ENCODE data around the gene OR4B1. TPM values are rescaled to one million over a fixed set of nuclear protein-coding genes. Genes with fewer than 3 reads are reported as not detected.
A peak's percentile ranks its signal among the peaks of the same experiment; 100 is the strongest.
"Not testable (repeated sequence)": the region's sequence is repeated elsewhere in the genome, so short reads cannot be mapped to it uniquely, and the experiment has no call there.

OR4B1 gene
- total RNA-seq, 1 donor: not detected

DNA sequence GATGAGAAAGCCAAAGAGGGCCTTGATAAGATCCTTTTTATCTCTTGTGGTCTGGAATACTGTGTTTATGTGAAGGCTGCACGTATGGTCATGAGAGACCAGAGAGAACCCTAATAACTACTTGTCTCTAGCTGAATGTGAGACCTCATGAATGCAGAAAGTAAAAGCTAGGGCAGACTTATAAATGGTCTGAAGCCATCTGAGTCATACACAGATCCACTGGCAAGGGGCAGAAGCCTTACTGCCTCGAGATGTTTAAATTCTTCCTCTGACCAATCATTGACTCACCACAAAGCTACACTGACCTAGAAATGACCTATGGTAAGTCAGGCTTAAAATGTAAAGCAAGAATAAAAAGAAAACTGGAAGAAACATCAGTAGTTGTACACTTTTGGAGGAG is 22.7 kb upstream of the OR4B1 start:
- H3K4me1 ChIP-seq (ENCODE audit: insufficient read depth, low read length): peaks cover 6% of the 10 kb centered on the region
- H2AFZ ChIP-seq (ENCODE audit: low read length): peak overlapping the region; percentile 62
- no peaks in the 10 kb centered on the region for H3K27me3 ChIP-seq (ENCODE audit: insufficient read depth, low read length)
- H3K4me2 ChIP-seq (ENCODE audit: insufficient read depth, low read length): peak overlapping the region; percentile 70
- H3K79me2 ChIP-seq (ENCODE audit: insufficient read depth, low read length): no peaks in the 10 kb centered on the region
- TF ChIP-seq, protein P1, sequence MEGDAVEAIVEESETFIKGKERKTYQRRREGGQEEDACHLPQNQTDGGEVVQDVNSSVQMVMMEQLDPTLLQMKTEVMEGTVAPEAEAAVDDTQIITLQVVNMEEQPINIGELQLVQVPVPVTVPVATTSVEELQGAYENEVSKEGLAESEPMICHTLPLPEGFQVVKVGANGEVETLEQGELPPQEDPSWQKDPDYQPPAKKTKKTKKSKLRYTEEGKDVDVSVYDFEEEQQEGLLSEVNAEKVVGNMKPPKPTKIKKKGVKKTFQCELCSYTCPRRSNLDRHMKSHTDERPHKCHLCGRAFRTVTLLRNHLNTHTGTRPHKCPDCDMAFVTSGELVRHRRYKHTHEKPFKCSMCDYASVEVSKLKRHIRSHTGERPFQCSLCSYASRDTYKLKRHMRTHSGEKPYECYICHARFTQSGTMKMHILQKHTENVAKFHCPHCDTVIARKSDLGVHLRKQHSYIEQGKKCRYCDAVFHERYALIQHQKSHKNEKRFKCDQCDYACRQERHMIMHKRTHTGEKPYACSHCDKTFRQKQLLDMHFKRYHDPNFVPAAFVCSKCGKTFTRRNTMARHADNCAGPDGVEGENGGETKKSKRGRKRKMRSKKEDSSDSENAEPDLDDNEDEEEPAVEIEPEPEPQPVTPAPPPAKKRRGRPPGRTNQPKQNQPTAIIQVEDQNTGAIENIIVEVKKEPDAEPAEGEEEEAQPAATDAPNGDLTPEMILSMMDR (IDR thresholded peaks at IDR 0.05; ENCODE audit: extremely low read depth, low read depth, low read length): no peak
- H4K20me1 ChIP-seq (ENCODE audit: insufficient read depth, low read length): no peaks in the 10 kb centered on the region
- peak overlapping the region; percentile 32 for H3K4me3 ChIP-seq (ENCODE audit: insufficient read depth, low read length)
- peak; percentile 86 for DNase-seq (ENCODE audit: insufficient read length, low spot score, missing footprints)
- H3K27ac ChIP-seq (ENCODE audit: low read depth, low read length): peak overlapping the region; percentile 56
- no peaks in the 10 kb centered on the region for H3K36me3 ChIP-seq (ENCODE audit: insufficient read depth, low read length)
- peaks cover 5% of the 10 kb centered on the region for H3K9me3 ChIP-seq (ENCODE audit: low read depth, low read length)

DNA sequence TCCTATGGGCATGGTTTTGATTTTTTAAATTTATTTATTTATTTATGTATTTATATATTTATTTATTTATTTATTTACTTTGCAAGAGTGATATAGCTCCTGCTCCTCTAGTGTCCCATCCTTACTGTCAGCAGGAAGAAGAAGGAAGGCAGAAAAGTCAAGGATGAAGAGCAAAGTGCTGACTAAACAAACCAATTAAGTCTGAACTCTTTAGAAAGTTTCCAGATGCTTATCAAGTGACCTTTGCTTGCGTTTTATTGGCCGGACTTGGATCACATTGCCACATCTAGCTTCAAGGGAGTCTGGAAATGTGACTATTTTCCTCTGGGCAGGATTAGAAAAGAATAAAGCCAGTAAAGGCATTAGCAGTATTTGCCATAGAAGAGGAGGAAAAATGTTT is 8.7 kb upstream of the OR4B1 start:
- Histone ChIP-seq H3K27me3 (ENCODE audit: insufficient read depth, low read length) (no peaks in the 10 kb centered on the region), H3K4me2 (ENCODE audit: insufficient read depth, low read length) (no peak overlapping the region), H3K9me3 (ENCODE audit: low read depth, low read length) (no peaks in the 10 kb centered on the region), H3K4me3 (ENCODE audit: insufficient read depth, low read length) (no peak overlapping the region), H3K36me3 (ENCODE audit: insufficient read depth, low read length) (no peaks in the 10 kb centered on the region), H3K4me1 (ENCODE audit: insufficient read depth, low read length) (no peaks in the 10 kb centered on the region), H2AFZ (ENCODE audit: low read length) (no peak overlapping the region), H3K79me2 (ENCODE audit: insufficient read depth, low read length) (no peaks in the 10 kb centered on the region), H3K27ac (ENCODE audit: low read depth, low read length) (no peak overlapping the region), H4K20me1 (ENCODE audit: insufficient read depth, low read length) (no peaks in the 10 kb centered on the region)
- TF ChIP-seq, protein P1 (IDR thresholded peaks at IDR 0.05; ENCODE audit: extremely low read depth, low read depth, low read length): no peak
- no peak for DNase-seq (ENCODE audit: insufficient read length, low spot score, missing footprints)

- Histone ChIP-seq H3K36me3 (ENCODE audit: insufficient read depth, low read length) (no peaks in the 10 kb centered on the region), H3K27ac (ENCODE audit: low read depth, low read length) (no peak overlapping the region), H3K9me3 (ENCODE audit: low read depth, low read length) (no peaks in the 10 kb centered on the region), H4K20me1 (ENCODE audit: insufficient read depth, low read length) (no peaks in the 10 kb centered on the region), H2AFZ (ENCODE audit: low read length) (no peak overlapping the region), H3K4me2 (ENCODE audit: insufficient read depth, low read length) (no peak overlapping the region), H3K4me1 (ENCODE audit: insufficient read depth, low read length) (no peaks in the 10 kb centered on the region), H3K27me3 (ENCODE audit: insufficient read depth, low read length) (no peaks in the 10 kb centered on the region), H3K4me3 (ENCODE audit: insufficient read depth, low read length) (no peak overlapping the region), H3K79me2 (ENCODE audit: insufficient read depth, low read length) (no peaks in the 10 kb centered on the region)
- no peak for DNase-seq (ENCODE audit: insufficient read length, low spot score, missing footprints)
- TF ChIP-seq, protein P1 (IDR thresholded peaks at IDR 0.05; ENCODE audit: extremely low read depth, low read depth, low read length): peak; percentile 55
These were observed 6.6 kb upstream of the OR4B1 start for GRCh38 chr11:48210052-48210451.

DNA sequence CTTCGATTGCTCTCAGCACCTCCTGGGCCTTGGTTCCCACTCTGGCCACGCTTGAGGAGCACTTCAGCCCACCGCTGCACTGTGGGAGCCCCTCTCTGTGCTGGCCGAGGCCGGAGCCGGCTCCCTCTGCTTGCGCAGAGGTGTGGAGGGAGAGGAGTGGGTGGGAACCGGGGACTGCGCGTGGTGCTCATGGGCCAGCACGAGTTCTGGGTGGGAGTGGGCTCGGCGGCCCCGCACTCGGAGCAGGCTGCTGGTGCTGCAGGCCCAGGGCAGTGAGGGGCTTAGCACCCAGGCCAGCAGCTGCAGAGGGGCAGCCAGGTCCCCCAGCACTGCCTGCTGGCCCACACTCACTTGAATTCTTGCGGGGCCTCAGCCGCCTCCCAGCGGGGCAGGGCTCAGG is 12.2 kb downstream of the OR4B1 start:
- TF ChIP-seq, protein P1 (IDR thresholded peaks at IDR 0.05; ENCODE audit: extremely low read depth, low read depth, low read length): no peak
- Histone ChIP-seq H3K4me2 (ENCODE audit: insufficient read depth, low read length) (no peak overlapping the region), H3K36me3 (ENCODE audit: insufficient read depth, low read length) (no peaks in the 10 kb centered on the region)

GRCh38 chr11:48230057-48230456 is 13.4 kb downstream of the OR4B1 start:
- not testable (repeated sequence) for H3K9me3 ChIP-seq (ENCODE audit: low read depth, low read length); H2AFZ ChIP-seq (ENCODE audit: low read length); H3K27ac ChIP-seq (ENCODE audit: low read depth, low read length); H4K20me1 ChIP-seq (ENCODE audit: insufficient read depth, low read length); H3K27me3 ChIP-seq (ENCODE audit: insufficient read depth, low read length); H3K36me3 ChIP-seq (ENCODE audit: insufficient read depth, low read length); DNase-seq (ENCODE audit: insufficient read length, low spot score, missing footprints); H3K4me2 ChIP-seq (ENCODE audit: insufficient read depth, low read length); H3K79me2 ChIP-seq (ENCODE audit: insufficient read depth, low read length); H3K4me3 ChIP-seq (ENCODE audit: insufficient read depth, low read length); H3K4me1 ChIP-seq (ENCODE audit: insufficient read depth, low read length)

More for the DNA sequence above, 12.2 kb downstream of the OR4B1 start:
- Histone ChIP-seq H3K4me1 (ENCODE audit: insufficient read depth, low read length) (no peaks in the 10 kb centered on the region), H3K27ac (ENCODE audit: low read depth, low read length) (no peak overlapping the region), H3K9me3 (ENCODE audit: low read depth, low read length) (no peaks in the 10 kb centered on the region), H3K27me3 (ENCODE audit: insufficient read depth, low read length) (no peaks in the 10 kb centered on the region), H4K20me1 (ENCODE audit: insufficient read depth, low read length) (no peaks in the 10 kb centered on the region), H3K4me3 (ENCODE audit: insufficient read depth, low read length) (no peak overlapping the region), H2AFZ (ENCODE audit: low read length) (no peak overlapping the region), H3K79me2 (ENCODE audit: insufficient read depth, low read length) (no peaks in the 10 kb centered on the region)
- DNase-seq (ENCODE audit: insufficient read length, low spot score, missing footprints): no peak
